BJ (cell line): ENCODE results near the gene NCLN. TPM values are rescaled to one million over a fixed set of nuclear protein-coding genes. Genes with fewer than 3 reads are reported as not detected.

Source experiments
- CTCF ChIA-PET: fragments of 350-600 bp; formaldehyde crosslinking; extraction: SDS; loops from one replicate; lab custom pipeline; 2021; ENCODE audit warnings: antibody characterized with exemption, inconsistent platforms; lab: Yijun Ruan, JAX
- POLR2A ChIA-PET: fragments of 300-600 bp; sonication (Branson Sonifier 250); formaldehyde crosslinking; extraction: SDS; loops from one replicate; lab custom pipeline; 2021; ENCODE audit warnings: antibody characterized with exemption; lab: Charles Lee
- DNase-seq: peaks from one replicate; pipeline ENCODE4 v3.0.0-alpha.2; 2011; ENCODE audit warnings: low read depth
- H3K27me3 ChIP-seq: 2 replicates; pipeline ENCODE4 v1.6.0; 2011; ENCODE audit warnings: low read length; ENCODE audit not compliant: control insufficient read depth, insufficient read depth
- H3K36me3 ChIP-seq: 2 replicates; pipeline ENCODE4 v1.5.1; 2011; ENCODE audit warnings: low read length; ENCODE audit not compliant: control insufficient read depth, insufficient read depth
- H3K4me3 ChIP-seq: 2 replicates; pipeline ENCODE4 v1.5.1; 2011; ENCODE audit warnings: low read depth, mild to moderate bottlenecking, control low read depth, low read length
- polyA minus RNA-seq: library from RNA; depleted of rRNA, polyadenylated mRNA; stranded (reverse); fragments of >200 nt; gene quantifications from 2 replicates; pipeline ENCODE4 v1.2.3, GENCODE V29; 2011; rRNA and poly(A)+ RNA removed
- polyA plus RNA-seq: library from polyadenylated mRNA; depleted of rRNA; stranded (reverse); fragments of >200 nt; gene quantifications from 2 replicates; pipeline ENCODE4 v1.2.3, GENCODE V29; 2011; rRNA removed
- TF ChIP-seq, protein P1 (sequence below): IDR thresholded peaks from 2 replicates; pipeline ENCODE4 v1.5.1; 2011; ENCODE audit warnings: low read depth, mild to moderate bottlenecking, control low read depth, inconsistent platforms, low read length, moderate library complexity; ENCODE audit not compliant: insufficient read depth

The NCLN gene, protein sequence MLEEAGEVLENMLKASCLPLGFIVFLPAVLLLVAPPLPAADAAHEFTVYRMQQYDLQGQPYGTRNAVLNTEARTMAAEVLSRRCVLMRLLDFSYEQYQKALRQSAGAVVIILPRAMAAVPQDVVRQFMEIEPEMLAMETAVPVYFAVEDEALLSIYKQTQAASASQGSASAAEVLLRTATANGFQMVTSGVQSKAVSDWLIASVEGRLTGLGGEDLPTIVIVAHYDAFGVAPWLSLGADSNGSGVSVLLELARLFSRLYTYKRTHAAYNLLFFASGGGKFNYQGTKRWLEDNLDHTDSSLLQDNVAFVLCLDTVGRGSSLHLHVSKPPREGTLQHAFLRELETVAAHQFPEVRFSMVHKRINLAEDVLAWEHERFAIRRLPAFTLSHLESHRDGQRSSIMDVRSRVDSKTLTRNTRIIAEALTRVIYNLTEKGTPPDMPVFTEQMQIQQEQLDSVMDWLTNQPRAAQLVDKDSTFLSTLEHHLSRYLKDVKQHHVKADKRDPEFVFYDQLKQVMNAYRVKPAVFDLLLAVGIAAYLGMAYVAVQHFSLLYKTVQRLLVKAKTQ
- polyA plus RNA-seq (45.3 and 75.8 TPM in 2 replicates), polyA minus RNA-seq (41.9 and 51.3 TPM in 2 replicates)

- Histone ChIP-seq H3K27me3 (no peaks in the 10 kb centered on the region), H3K4me3 (peak within 1 kb of the TSS; percentile 72), H3K36me3 (peaks cover 3% of the 10 kb centered on the region; the same call in 1 of the 2 replicates)
- CTCF ChIA-PET = interaction anchor here (1.2 to 1.4 kb wide), 4 partner anchors 25 to 235 kb away, joined by 3 to 4 read pairs (median 4); no protein-coding TSS in a partner anchor
- DNase-seq = peak; percentile 73
- POLR2A ChIA-PET = no interaction called here
- TF ChIP-seq, protein P1, sequence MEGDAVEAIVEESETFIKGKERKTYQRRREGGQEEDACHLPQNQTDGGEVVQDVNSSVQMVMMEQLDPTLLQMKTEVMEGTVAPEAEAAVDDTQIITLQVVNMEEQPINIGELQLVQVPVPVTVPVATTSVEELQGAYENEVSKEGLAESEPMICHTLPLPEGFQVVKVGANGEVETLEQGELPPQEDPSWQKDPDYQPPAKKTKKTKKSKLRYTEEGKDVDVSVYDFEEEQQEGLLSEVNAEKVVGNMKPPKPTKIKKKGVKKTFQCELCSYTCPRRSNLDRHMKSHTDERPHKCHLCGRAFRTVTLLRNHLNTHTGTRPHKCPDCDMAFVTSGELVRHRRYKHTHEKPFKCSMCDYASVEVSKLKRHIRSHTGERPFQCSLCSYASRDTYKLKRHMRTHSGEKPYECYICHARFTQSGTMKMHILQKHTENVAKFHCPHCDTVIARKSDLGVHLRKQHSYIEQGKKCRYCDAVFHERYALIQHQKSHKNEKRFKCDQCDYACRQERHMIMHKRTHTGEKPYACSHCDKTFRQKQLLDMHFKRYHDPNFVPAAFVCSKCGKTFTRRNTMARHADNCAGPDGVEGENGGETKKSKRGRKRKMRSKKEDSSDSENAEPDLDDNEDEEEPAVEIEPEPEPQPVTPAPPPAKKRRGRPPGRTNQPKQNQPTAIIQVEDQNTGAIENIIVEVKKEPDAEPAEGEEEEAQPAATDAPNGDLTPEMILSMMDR = no peak
Observed at GRCh38 chr19:3185461-3186159, at the start of gene NCLN. TSS of gene NCLN (plus strand) at chr19:3185930. CDS start at chr19:3186031, 101 bp downstream.

DNA sequence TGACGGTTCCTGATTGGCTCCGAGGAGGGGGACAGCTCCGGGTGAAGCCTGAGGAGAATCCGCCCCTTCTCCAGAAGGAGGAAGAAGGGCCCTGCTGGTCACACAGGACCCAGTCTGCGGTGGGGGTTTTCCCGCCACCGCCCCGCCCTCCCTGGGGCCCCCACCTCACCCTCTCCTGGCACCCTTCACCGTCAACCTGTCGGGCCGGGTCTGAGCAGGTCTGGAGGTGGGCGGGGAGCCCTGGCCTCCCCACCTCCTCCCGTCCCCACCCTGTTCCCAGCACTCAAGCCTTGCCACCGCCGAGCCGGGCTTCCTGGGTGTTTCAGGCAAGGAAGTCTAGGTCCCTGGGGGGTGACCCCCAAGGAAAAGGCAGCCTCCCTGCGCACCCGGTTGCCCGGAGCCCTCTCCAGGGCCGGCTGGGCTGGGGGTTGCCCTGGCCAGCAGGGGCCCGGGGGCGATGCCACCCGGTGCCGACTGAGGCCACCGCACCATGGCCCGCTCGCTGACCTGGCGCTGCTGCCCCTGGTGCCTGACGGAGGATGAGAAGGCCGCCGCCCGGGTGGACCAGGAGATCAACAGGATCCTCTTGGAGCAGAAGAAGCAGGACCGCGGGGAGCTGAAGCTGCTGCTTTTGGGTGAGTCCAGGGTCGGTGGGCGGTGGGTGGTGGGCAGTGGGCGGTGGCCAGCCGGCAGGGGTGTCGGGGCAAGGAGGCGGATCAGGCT is 49.6 kb upstream of the NCLN start, which contains the start of gene GNA15:
Gene GNA15 (plus strand): TSS at position 73 of the 723 bp plus-strand sequence. CDS start 418 bp downstream, at position 491.
- Histone ChIP-seq H3K4me3 (no peak within 1 kb of the TSS), H3K36me3 (no peaks in the 10 kb centered on the region), H3K27me3 (no peaks in the 10 kb centered on the region)
- TF ChIP-seq, protein P1 = no peak
- ChIA-PET CTCF (no interaction called here), POLR2A (no interaction called here)
- no peak for DNase-seq

DNA sequence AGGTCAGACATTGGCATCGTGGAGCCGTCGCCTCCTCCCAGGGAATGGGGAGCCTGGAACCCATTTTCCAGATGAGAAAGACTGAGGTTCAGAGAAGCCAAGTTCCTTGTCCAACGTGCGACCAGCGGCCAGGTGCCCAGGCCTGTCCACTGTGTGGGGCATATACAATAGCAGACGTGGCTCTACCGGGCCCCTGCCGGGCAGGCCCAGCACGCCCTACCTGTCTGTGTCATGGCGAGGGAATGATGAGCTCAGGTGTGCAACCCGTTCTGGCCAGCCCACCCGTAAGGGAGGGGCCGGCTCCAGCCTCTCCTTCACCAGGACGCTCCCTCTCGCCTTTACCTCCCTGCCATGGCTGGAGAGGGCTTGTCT is 49.1 kb upstream of the NCLN start:
- POLR2A ChIA-PET = no interaction called here
- DNase-seq = no peak
- CTCF ChIA-PET = no interaction called here
- TF ChIP-seq, protein P1 = no peak
- H3K27me3 ChIP-seq = no peaks in the 10 kb centered on the region
- H3K36me3 ChIP-seq = no peaks in the 10 kb centered on the region
- no peak overlapping the region for H3K4me3 ChIP-seq

- TF ChIP-seq, protein P1 = no peak
- no peaks in the 10 kb centered on the region for H3K27me3 ChIP-seq
- H3K4me3 ChIP-seq = no peak overlapping the region
- no peaks in the 10 kb centered on the region for H3K36me3 ChIP-seq
- ChIA-PET POLR2A (no interaction called here), CTCF (interaction anchor here (1.5 kb wide), 1 partner anchor 26 kb away, joined by 3 read pairs; no protein-coding TSS in a partner anchor)
- no peak for DNase-seq
Observed at GRCh38 chr19:3137119-3137518, 48.6 kb upstream of the NCLN start.
